H1 (cell line): ENCODE data around the gene AGAP1. TPM values are rescaled to one million over a fixed set of nuclear protein-coding genes. Genes with fewer than 3 reads are reported as not detected.

Experiments
- CHD1 ChIP-seq: IDR thresholded peaks from 2 replicates; pipeline ENCODE4 v1.6.1; 2012; ENCODE audit warnings: low read depth, low read length, improper control_type of control experiment
- CTBP2 ChIP-seq: IDR thresholded peaks from 2 replicates; pipeline ENCODE4 v1.7.0; 2011; ENCODE audit warnings: borderline replicate concordance, mild to moderate bottlenecking, moderate library complexity, mixed read lengths, low read length; ENCODE audit not compliant: insufficient read depth, insufficient read length
- FOSL1 ChIP-seq: IDR thresholded peaks from 2 replicates; pipeline ENCODE4 v1.6.1; 2011; ENCODE audit warnings: mild to moderate bottlenecking, low read depth, low read length, moderate library complexity; ENCODE audit not compliant: insufficient read depth
- KDM5A ChIP-seq: fragments of 200-600 bp; IDR thresholded peaks from 2 replicates; pipeline ENCODE4 v1.7.1; 2012; ENCODE audit warnings: mild to moderate bottlenecking, low read length, inconsistent platforms, mixed read lengths
- NANOG ChIP-seq: IDR thresholded peaks from 2 replicates; pipeline ENCODE4 v1.6.1; 2011; ENCODE audit warnings: low read length, low read depth, mild to moderate bottlenecking, inconsistent platforms; ENCODE audit not compliant: insufficient read depth, poor library complexity, severe bottlenecking
- POLR2A ChIP-seq, 2 experiments: IDR thresholded peaks; 1 replicate in 1 of 2; 2 replicates in 1 of 2; pipeline ENCODE4 v1.6.1; 2011; ENCODE audit warnings: low read depth in 2 of 2, low read length in 2 of 2, mild to moderate bottlenecking in 2 of 2; ENCODE audit errors: control extremely low read depth in 1 of 2
- TCF12 ChIP-seq: IDR thresholded peaks from 2 replicates; pipeline ENCODE4 v1.6.1; 2011; ENCODE audit warnings: low read depth, mild to moderate bottlenecking, low read length
- TEAD4 ChIP-seq: IDR thresholded peaks from 2 replicates; pipeline ENCODE4 v1.6.1; 2012; ENCODE audit warnings: low read depth, low read length, inconsistent platforms, mixed read lengths
- polyA plus RNA-seq, 7 experiments: library from polyadenylated mRNA; depleted of rRNA in 3 of 7; stranded (reverse) in 5 of 7; unstranded in 2 of 7; fragments of >200 nt in 5 of 7; fragments of 200-250 nt in 2 of 7; gene quantifications; 1 replicate in 5 of 7; 2 replicates in 1 of 7; 4 replicates in 1 of 7; pipeline versions ENCODE4 v1.2.1 to v1.2.3, GENCODE V29; 2011 to 2013; ENCODE audit warnings: missing spikeins in 2 of 7, mixed read lengths in 2 of 7
- total RNA-seq: library from RNA; stranded (reverse); fragmentation: NEBNext Ultra II Directional; extraction: Animal tissue kit (Norgen Biotek cat#: 25700); gene quantifications from 2 replicates; pipeline ENCODE4 v1.2.1, GENCODE V29; 2021
- TF ChIP-seq, protein P1 (sequence below): fragments of 300-600 bp; sonication (generic); IDR thresholded peaks from 2 replicates; pipeline ENCODE4 v1.7.1; 2012; ENCODE audit warnings: low read length, moderate library complexity, mild to moderate bottlenecking, inconsistent platforms; ENCODE audit not compliant: insufficient replicate concordance
- TF ChIP-seq, protein P2 (sequence below): IDR thresholded peaks from 2 replicates; pipeline ENCODE4 v1.6.1; 2012; ENCODE audit warnings: inconsistent platforms

AGAP1 gene
- total and polyA plus RNA-seq, 2 of the 8 experiments (the other 6 are each of a cell fraction or from before 2014, with no cell fraction given) = 18.1 to 39.4 TPM

DNA sequence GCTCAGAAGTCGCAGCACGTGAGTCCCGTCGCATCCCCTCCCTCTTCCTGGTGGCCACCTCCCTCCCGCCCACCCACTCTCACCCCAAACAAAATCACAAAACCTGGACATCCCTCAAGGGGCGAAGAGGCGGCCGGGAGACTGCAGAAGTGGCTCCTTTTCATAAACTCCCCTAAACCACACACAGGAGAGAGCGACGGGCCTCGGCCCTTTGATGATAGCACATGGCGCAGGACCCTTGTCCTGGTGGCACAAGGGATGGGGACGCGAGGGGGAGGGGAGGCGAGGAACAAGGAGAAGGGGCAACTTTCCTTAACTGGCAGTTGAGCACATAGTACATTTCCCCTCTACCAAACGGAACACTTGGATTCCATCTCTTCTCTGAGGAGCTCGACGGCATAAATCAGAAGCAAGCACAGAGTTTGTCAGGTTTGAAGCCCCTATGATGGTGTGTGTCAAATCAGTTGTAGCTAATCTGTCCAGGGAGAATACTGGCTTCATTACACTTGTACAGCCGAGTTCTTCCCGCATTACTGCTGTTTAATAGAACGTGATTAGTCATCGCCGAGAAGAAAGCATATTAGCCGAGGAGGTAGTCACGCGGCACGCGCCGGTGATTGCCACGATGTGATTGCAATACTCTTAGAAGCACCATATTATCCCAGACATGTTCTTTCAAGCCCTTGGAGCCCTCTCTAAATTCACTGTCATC lies 630.5 kb downstream of the AGAP1 start (continued):
- TF ChIP-seq, protein P1, sequence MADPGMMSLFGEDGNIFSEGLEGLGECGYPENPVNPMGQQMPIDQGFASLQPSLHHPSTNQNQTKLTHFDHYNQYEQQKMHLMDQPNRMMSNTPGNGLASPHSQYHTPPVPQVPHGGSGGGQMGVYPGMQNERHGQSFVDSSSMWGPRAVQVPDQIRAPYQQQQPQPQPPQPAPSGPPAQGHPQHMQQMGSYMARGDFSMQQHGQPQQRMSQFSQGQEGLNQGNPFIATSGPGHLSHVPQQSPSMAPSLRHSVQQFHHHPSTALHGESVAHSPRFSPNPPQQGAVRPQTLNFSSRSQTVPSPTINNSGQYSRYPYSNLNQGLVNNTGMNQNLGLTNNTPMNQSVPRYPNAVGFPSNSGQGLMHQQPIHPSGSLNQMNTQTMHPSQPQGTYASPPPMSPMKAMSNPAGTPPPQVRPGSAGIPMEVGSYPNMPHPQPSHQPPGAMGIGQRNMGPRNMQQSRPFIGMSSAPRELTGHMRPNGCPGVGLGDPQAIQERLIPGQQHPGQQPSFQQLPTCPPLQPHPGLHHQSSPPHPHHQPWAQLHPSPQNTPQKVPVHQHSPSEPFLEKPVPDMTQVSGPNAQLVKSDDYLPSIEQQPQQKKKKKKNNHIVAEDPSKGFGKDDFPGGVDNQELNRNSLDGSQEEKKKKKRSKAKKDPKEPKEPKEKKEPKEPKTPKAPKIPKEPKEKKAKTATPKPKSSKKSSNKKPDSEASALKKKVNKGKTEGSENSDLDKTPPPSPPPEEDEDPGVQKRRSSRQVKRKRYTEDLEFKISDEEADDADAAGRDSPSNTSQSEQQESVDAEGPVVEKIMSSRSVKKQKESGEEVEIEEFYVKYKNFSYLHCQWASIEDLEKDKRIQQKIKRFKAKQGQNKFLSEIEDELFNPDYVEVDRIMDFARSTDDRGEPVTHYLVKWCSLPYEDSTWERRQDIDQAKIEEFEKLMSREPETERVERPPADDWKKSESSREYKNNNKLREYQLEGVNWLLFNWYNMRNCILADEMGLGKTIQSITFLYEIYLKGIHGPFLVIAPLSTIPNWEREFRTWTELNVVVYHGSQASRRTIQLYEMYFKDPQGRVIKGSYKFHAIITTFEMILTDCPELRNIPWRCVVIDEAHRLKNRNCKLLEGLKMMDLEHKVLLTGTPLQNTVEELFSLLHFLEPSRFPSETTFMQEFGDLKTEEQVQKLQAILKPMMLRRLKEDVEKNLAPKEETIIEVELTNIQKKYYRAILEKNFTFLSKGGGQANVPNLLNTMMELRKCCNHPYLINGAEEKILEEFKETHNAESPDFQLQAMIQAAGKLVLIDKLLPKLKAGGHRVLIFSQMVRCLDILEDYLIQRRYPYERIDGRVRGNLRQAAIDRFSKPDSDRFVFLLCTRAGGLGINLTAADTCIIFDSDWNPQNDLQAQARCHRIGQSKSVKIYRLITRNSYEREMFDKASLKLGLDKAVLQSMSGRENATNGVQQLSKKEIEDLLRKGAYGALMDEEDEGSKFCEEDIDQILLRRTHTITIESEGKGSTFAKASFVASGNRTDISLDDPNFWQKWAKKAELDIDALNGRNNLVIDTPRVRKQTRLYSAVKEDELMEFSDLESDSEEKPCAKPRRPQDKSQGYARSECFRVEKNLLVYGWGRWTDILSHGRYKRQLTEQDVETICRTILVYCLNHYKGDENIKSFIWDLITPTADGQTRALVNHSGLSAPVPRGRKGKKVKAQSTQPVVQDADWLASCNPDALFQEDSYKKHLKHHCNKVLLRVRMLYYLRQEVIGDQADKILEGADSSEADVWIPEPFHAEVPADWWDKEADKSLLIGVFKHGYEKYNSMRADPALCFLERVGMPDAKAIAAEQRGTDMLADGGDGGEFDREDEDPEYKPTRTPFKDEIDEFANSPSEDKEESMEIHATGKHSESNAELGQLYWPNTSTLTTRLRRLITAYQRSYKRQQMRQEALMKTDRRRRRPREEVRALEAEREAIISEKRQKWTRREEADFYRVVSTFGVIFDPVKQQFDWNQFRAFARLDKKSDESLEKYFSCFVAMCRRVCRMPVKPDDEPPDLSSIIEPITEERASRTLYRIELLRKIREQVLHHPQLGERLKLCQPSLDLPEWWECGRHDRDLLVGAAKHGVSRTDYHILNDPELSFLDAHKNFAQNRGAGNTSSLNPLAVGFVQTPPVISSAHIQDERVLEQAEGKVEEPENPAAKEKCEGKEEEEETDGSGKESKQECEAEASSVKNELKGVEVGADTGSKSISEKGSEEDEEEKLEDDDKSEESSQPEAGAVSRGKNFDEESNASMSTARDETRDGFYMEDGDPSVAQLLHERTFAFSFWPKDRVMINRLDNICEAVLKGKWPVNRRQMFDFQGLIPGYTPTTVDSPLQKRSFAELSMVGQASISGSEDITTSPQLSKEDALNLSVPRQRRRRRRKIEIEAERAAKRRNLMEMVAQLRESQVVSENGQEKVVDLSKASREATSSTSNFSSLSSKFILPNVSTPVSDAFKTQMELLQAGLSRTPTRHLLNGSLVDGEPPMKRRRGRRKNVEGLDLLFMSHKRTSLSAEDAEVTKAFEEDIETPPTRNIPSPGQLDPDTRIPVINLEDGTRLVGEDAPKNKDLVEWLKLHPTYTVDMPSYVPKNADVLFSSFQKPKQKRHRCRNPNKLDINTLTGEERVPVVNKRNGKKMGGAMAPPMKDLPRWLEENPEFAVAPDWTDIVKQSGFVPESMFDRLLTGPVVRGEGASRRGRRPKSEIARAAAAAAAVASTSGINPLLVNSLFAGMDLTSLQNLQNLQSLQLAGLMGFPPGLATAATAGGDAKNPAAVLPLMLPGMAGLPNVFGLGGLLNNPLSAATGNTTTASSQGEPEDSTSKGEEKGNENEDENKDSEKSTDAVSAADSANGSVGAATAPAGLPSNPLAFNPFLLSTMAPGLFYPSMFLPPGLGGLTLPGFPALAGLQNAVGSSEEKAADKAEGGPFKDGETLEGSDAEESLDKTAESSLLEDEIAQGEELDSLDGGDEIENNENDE = no peak
- TF ChIP-seq TCF12 = no peak
- TF ChIP-seq, protein P2, sequence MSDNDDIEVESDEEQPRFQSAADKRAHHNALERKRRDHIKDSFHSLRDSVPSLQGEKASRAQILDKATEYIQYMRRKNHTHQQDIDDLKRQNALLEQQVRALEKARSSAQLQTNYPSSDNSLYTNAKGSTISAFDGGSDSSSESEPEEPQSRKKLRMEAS = no peak
- no peak for TF ChIP-seq TEAD4
- TF ChIP-seq KDM5A = no peak
- TF ChIP-seq NANOG = no peak
- no peak for TF ChIP-seq FOSL1
- no peak for TF ChIP-seq POLR2A (IDR thresholded peaks at IDR 0.05; ENCODE audit: control extremely low read depth in 1 of 2, low read depth in 2 of 2, low read length in 2 of 2)
- TF ChIP-seq CTBP2 = no peak
- TF ChIP-seq CHD1 = no peak
